Kasumi-1 (cell line): ENCODE data around the gene PPP4C.
A peak's percentile ranks its signal among the peaks of the same experiment; 100 is the strongest.
"Not testable (repeated sequence)": the region's sequence is repeated elsewhere in the genome, so short reads cannot be mapped to it uniquely, and the experiment has no call there.

Source experiments
- DNase-seq, 2 experiments: peaks; one replicate each; lab custom pipeline; 2025; lab: John Stamatoyannopoulos, UW

PPP4C gene

GRCh38 chr16:30096105-30096861 lies 20.5 kb downstream of the PPP4C start, which contains the start of gene YPEL3:
Gene YPEL3, minus strand, starts transcription at chr16:30096213. Its CDS starts 731 bp downstream, at chr16:30095482.
- peak; percentile 42 to 65 for DNase-seq

- DNase-seq, result peak; percentile 90 to 92
Observed at GRCh38 chr16:30096862-30097563, 21.2 kb downstream of the PPP4C start.

- no peak for DNase-seq
Observed at GRCh38 chr16:30104090-30104489, 28.3 kb downstream of the PPP4C start.

GRCh38 chr16:30104492-30104891 lies 28.7 kb downstream of the PPP4C start:
- DNase-seq, result no peak

- no peak for DNase-seq
Observed at GRCh38 chr16:30108059-30108850, 32.5 kb downstream of the PPP4C start.

GRCh38 chr16:30110661-30111060 lies 34.9 kb downstream of the PPP4C start:
- DNase-seq, result no peak

- DNase-seq, result peak; percentile 46 to 47
Observed at GRCh38 chr16:30112197-30113030, 36.6 kb downstream of the PPP4C start.

GRCh38 chr16:30113031-30113710 lies 37.4 kb downstream of the PPP4C start, which contains the start of gene GDPD3:
Gene GDPD3, minus strand, starts transcription at chr16:30113537. Its CDS starts 59 bp downstream, at chr16:30113478.
- DNase-seq, result no peak

- no peak for DNase-seq
Observed at GRCh38 chr16:30113711-30114333, 38.0 kb downstream of the PPP4C start.

- no peak for DNase-seq
Observed at GRCh38 chr16:30114411-30114810, 38.6 kb downstream of the PPP4C start.

GRCh38 chr16:30114833-30115232 lies 39.0 kb downstream of the PPP4C start:
- not testable (repeated sequence) for DNase-seq

- no peak for DNase-seq
Observed at GRCh38 chr16:30115238-30115637, 39.4 kb downstream of the PPP4C start.

GRCh38 chr16:30116291-30117207 lies 40.8 kb downstream of the PPP4C start:
- no peak for DNase-seq

GRCh38 chr16:30117768-30118167 lies 42.0 kb downstream of the PPP4C start:
- DNase-seq, result no peak

GRCh38 chr16:30119428-30119827 lies 43.6 kb downstream of the PPP4C start:
- DNase-seq, result no peak

GRCh38 chr16:30120340-30121105 lies 44.7 kb downstream of the PPP4C start:
- no peak for DNase-seq

- DNase-seq, result no peak
Observed at GRCh38 chr16:30121741-30122571, 46.2 kb downstream of the PPP4C start.
